Stimulated activated CD8-positive, alpha-beta memory T cell treated with anti-CD3 and anti-CD28 coated beads, Interleukin-4, amount 100 ng/mL, for 1 hour (primary cell): ENCODE measurements around the gene IGSF9B.

Experiments used
- DNase-seq, 2 donors: peaks; one replicate each; pipeline ENCODE4 v3.0.0-alpha.2; 2020; ENCODE audit warnings: low read depth in 2 of 2, low spot score in 1 of 2

IGSF9B gene

DNA sequence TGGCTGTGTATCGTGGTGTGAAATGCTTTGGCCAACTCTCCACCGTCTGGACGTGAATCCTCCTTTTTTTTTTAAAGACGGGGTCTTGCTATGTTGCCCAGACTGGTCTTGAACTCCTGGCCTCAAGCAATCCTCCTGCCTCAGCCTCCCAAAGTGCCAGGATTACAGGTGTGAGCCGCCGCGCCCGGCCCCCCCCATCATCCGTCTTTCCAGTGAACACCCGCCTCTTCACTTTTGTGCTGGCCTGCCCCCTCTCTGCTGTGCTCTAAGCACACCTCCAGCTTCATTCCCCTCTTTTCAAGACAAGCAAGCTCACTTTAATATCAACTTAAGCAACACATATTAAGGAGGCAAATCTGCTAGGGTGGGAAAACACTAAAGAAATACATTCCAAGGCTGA, 35.3 kb downstream of the IGSF9B start:
- no peak for DNase-seq

GRCh38 chr11:133921026-133921425, 35.7 kb downstream of the IGSF9B start:
- DNase-seq: no peak

DNA sequence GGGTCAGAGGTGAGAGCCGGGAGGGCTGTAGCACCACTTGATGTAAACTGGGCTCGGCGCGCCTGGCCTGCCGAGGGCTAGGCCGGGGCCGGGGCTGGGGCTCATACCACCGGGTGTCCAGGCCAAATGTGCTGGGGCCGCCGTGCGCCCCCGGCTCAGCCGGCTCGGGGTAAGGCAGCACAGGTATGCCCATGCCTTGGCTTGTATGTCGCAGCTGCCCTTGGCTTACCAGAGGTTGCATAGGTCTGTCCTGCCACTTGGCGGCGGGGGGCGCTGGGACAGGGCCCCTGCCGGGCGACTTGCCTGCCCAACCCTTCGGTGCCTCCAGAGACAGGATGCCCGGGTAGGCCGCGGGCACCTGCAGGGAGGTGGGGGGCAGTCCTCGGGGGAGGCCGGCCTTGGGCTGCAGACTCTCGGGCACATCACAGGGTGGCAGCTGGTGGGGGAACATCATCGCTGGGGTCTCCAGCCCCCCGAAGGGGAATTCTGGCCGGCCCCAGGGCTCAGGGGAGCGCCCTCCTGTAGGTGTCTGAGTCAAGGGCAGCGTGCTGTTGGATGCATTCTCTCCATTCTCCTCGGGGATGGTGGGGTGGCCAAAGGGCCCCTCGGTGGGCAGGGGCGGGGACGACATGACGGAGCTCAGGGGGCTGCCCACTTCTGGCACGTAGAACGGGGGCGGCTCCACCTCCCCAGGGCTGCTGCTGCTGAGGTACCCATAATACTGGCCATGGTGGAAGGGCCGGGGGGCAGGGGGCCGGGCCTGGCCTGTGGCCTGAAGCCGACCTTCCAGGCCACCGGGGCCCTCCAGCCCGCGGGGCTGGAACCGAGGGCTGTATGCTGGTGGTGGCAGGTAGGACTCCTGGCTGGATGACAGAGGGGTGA, 36.4 kb downstream of the IGSF9B start:
- no peak for DNase-seq

GRCh38 chr11:133919330-133920108, 37.2 kb downstream of the IGSF9B start:
- no peak for DNase-seq

DNA sequence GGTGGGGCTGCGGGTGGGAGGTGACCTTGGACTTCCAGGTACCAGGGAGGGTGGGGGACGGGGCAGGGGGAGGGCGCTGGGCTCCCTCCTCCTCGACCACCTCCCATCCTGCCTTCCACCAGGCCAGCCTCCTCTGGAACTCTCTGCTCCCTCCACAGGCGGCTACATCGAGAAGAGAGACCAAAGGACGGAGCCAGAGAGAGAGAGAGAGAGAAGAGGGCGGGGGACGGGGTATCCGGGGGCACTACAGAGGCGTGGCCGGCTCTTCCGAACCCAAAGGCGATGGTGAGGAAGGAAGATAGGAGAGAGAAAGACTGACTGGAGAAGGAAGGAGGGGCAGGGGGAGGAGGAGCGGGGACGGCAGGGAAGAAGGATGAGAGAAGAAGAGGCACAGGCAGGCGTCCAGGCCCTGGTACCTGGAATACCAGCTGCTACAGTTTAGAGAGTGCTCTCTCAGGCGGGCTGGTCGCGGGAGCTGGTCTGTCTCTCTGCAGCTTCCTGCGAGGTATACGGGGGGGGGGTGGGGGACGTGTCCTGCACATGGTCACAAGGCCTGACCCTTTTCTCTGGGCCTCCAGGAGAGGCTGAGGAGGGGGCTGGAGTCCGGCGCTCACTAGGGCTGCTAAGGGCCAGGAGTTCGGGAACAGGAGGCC, 38.0 kb downstream of the IGSF9B start:
- no peak for DNase-seq

DNA sequence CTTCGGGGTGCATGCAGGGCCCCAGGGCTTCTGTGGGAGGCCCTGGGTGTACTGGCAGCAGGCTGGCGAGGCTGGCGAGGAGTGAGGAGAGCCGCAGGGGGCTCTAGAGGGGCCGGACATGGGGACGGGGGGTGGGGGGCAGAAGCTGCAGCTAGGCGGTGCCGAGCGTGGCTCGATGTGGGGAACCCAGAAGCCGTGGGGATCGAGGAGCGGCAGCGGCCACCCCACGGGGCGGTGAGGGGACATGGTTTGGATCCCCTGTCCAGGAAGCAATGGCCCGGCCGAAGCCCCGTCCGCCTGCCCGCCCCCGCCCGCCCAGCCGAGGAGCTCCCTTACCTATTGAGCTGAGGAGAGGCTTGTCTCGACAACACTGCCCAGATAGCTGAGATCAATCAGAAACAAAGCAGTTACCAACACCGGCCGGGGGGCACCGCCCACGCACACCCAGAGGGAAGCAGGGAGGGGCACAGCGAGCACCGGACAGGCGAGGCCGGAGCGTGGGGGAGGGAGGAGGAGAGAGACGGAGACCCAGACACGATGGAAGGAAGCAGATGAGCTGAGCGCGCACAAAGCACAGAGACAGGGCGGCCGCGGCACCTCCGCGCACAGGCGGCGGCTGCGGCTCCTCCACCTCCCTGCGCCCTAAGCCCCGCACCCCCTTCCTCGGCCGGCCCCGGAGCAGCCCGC, 38.7 kb downstream of the IGSF9B start:
- no peak for DNase-seq

GRCh38 chr11:133916784-133917440, 39.9 kb downstream of the IGSF9B start:
- no peak for DNase-seq

DNA sequence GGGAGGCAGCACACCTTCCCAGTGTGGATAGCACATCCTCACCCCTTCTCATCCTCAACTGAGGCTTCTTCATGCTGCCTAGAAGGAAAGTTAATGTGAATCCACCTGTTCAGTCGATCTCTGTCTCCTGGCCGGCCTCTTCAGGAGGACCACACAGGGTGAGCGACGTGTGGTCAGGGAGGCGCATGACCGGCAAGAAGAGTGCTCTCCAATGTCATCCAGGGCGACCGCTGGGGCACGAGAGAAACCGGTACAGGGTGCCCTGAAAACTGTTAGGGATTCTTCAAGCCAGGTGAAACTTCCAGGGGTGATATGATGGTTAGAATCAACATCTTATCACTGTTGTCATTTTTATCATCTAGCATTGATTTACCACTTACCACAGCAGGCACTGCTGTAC, 43.0 kb downstream of the IGSF9B start:
- no peak for DNase-seq

DNA sequence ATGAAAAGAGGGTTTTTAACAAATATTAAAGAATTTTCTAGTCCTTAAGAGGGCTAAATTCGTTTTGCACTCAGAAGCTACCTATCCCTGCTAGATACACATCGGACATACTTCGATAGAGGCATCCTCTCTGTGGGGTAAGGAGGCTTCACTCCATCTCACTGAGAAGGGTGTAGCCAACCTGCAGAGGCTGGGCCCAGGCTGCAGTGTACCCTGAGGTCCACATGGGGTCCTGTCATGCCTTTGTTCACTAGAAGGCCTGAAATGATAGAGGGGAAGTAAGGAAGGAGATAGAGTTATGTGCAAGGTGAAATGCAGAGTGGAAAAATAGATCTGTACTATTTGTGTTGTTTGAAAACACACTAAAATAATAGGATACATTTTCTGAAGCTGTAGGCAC, 45.6 kb downstream of the IGSF9B start:
- DNase-seq: no peak

DNA sequence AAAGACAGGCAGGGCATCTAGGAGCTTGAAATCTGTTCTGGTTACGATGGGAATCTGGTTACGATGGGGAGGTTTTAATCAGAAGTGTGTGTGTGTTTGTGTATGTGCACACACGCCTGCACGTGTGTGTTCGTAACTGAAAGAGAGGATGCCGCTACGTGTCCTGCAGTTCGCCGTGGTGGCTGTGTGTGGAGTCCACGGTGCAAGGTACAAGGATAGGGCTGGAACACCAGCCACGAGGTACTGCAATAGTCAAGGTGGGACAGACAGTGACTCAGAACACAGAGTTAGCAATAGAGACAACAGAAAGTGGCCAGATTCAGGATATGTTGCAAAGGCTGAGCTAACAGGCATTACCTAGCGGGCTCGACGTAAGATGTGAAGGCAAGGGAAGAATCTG, 46.7 kb downstream of the IGSF9B start:
- DNase-seq: no peak

DNA sequence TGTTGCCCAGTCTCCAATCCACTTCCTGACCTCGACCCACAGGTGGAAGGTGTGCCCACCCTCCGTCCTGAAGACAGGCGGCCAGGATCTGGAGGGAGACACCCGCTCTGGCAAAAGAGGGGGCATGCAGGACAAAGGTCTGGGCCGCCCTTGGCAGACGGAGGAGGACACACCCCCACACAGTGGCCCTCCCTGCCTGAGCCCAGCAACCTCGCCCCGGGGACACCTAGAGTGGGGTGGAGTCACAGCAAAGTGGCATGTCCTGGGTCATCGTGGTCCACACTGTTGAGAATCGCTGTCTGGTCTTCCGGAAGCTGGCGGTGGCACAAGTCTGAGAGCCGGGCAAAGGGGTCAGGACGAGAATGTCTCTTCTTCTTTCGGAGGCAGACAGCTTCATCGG, 47.9 kb downstream of the IGSF9B start:
- no peak for DNase-seq

DNA sequence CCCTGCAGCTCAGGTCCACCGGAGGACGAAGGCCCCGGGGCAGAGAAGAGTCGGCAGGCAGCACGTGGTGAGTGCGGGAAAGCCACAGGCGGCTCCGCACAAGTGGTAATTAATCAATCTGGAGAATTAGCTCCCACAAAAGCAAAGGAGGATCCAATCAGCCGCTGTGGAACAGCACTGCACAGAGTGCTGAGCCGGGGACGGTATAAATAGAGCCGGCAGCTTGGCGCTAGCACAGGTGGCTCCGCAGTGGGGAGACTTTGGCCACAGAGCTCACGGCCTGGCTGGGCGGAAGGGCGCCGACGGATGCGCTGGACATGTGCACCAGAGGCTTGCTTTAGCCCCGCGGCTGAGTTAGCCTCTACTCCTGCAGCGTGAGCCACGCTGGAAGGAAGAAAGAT, 48.9 kb downstream of the IGSF9B start:
- no peak for DNase-seq

DNA sequence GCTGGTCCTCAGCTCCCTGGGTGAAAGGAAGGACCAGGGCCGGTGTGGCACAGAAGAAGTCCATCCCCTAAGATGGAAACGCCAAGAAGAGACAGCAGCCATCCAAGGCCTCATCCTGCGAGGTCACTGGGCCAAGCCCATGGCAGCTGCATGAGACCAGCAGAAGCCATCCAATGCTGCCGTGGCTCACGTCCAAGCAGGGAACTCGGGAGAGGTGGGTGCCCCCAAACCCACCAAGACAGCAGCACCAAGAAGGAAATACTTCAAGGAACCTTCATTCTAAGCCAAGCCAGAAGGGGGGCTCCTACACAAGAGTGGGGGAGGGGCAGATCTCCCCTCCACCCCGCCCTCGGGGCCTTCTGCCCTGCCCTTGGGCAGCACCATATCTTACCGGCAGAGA, 49.6 kb downstream of the IGSF9B start:
- no peak for DNase-seq

DNA sequence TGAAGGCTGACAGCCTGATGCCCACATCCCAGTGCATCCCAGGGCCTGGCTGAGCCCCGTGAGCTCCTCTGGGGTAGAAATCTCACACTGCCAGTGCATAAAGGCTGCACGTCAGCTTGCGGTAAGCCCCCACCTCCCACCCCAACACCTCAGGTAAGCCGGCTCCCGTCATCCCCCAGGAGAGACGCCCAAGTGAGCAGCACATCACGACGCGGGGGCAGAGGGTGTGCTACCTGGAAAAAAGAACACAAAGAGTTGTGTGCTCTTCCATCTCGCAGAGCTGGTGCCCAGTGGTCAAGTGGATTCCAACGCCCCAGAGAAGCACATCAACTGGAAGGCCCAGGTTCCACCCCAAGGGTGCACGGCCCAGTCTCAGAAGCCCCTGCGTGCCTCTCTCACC, 50.0 kb downstream of the IGSF9B start:
- no peak for DNase-seq

- no peak for DNase-seq
Observed at GRCh38 chr11:133906241-133906640, 50.5 kb downstream of the IGSF9B start.

GRCh38 chr11:133905677-133906156, 51.1 kb downstream of the IGSF9B start:
- no peak for DNase-seq

DNA sequence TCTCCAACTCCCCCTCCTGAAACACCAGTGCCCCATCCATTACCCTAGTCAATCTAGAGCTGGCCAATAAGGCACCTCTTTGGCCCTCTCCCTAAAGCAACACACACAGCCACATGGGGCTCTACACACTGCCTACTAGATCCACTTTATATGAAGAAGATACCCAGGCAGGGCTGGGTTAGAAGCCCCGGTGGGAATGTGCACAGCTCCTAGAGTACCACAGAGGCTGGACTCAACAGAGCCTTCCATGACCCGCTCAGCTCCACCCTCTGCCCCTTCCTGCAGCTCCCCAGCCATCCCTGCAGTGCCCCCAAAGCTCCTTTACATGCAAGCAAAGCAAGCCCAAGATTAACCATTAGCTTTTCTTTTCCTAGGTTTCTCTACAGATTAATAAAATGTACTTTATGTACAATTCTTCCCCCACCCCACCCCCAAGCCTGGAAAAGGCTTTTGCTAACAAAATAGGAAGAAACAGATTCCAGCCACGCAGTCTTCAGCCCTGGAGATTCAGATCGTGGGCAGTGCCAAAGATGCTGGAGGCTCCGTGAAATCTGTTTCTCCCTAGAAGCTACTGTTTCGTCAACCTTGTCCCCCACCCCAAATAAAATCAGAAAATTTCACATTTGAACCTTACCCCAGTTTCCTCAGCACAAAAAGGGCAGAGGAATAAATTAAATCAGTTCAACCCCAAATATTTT, 51.8 kb downstream of the IGSF9B start:
- DNase-seq: no peak

DNA sequence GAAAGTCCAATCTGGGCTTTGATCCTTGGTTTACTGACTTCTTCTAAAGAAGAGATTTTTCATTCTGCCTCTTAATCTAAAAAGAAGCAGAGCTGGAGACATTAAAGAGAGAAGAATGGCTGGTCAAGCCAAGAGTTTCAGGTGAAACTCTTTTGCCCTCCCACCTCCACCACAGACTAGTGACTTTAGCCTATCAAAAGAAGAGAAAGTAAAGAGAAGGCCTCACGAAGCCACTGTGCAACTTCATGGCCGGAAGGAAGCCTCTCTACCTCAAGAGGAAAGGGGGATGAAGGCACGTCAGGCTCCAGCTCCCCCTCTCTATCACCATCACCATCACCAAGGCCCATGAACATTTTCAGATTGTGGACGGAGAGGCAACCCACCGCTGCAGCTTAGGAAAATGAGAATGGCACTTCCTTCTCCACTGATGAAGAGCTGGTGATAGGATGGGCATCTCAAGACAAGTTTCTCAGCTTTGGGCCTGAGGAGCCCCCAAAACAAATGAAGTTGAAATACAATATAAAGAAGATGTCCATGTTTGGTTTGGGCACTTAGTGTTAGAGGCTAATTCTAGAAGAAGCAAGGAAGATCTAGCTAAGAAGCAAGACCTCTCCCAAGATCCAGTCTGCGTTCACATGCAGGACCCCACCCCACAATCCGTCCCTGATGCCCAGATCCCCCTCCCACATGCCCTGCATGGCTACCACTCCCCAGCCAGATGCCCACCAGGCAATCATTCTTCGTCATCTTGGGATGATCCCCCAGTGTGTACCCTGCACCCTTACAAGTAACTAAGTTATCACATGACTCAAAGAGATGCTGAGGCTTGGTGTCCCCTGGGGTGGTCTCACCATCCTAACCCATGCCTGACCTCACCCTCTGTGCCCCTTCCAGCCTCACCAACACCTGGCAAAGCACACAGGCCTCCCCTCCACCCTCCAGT, 52.6 kb downstream of the IGSF9B start:
- DNase-seq: no peak

DNA sequence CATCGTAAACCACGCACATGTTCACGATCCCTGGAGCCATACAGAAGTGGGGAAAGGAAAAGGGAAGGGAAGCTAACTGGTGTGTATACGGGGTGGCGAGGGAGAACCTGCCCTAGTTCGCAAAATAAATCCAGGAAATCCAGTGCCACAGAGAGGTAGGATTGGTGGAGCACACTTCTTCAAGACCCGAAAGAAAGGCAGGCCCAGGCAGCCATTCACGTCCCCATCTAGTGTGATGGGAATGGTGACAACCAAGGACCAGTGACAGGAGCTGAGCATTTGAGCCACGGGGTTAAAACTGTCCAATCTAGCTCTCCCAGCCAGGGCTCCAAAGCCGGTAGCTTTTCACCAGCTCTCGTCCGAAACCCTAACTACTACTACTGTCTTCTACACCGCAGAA, 53.7 kb downstream of the IGSF9B start:
- DNase-seq: no peak
